GM12872 (cell line): ENCODE results near the gene CCR4.

Experiments used
- TF ChIP-seq, protein P1 (sequence below): IDR thresholded peaks from 3 replicates; pipeline ENCODE4 v1.5.1; 2011; ENCODE audit warnings: low read depth, mild to moderate bottlenecking, low read length, moderate library complexity; ENCODE audit not compliant: insufficient read depth

CCR4 gene

DNA sequence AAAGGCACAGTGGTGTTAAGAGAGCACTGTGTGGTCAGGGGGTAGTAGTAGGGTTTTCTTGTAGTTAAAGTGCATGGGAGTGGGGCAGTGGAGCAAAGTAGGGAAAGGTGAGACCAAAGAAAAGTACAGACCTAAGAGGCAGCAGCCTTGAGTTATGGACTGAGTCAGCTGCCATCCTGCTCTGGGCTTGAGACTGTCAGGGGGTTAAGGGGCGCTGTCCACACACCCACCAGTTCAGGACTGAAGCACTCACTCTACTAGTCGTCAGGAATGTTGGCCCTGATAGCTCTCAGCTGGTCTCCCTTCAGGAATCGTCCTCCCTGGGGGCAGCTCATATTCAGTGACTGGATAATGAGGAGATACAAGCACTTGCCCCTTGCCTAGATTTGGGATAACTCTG is 7.9 kb downstream of the CCR4 start:
- TF ChIP-seq, protein P1, sequence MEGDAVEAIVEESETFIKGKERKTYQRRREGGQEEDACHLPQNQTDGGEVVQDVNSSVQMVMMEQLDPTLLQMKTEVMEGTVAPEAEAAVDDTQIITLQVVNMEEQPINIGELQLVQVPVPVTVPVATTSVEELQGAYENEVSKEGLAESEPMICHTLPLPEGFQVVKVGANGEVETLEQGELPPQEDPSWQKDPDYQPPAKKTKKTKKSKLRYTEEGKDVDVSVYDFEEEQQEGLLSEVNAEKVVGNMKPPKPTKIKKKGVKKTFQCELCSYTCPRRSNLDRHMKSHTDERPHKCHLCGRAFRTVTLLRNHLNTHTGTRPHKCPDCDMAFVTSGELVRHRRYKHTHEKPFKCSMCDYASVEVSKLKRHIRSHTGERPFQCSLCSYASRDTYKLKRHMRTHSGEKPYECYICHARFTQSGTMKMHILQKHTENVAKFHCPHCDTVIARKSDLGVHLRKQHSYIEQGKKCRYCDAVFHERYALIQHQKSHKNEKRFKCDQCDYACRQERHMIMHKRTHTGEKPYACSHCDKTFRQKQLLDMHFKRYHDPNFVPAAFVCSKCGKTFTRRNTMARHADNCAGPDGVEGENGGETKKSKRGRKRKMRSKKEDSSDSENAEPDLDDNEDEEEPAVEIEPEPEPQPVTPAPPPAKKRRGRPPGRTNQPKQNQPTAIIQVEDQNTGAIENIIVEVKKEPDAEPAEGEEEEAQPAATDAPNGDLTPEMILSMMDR = no peak

DNA sequence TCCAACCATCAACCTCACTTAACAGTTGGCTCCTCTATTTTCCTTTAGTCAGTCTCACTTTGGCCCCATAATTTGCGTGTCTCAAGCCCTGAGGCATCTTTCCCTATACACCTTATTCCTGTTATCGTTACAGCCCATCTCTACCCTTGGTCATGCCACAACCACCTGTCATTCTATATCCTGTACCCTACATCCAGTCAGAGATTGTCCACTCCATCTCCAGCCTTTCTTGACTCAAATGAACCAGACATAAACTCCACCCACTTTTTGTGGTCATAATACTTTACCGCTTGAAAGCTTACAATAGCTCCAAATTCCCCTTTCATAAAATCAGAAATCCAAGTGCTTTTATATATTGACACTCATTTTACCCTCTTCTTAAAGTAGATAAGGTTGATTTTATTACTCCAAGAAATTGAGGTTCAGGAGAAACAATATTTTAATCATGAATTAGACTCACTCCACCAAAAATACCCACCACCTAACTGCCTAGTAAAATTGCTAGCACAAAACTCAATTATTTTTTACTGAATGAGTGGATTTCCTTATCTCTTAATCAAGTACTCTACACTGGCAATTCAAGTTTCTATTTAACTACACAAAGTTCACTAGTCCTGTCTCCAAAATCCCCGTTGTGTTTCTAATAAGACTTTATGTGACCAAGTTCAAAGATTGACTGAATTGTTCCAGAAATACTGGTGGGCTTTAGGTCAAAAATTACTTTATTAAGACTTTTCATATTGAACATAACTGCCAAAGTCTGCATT is 9.1 kb downstream of the CCR4 start:
- TF ChIP-seq, protein P1 = no peak

DNA sequence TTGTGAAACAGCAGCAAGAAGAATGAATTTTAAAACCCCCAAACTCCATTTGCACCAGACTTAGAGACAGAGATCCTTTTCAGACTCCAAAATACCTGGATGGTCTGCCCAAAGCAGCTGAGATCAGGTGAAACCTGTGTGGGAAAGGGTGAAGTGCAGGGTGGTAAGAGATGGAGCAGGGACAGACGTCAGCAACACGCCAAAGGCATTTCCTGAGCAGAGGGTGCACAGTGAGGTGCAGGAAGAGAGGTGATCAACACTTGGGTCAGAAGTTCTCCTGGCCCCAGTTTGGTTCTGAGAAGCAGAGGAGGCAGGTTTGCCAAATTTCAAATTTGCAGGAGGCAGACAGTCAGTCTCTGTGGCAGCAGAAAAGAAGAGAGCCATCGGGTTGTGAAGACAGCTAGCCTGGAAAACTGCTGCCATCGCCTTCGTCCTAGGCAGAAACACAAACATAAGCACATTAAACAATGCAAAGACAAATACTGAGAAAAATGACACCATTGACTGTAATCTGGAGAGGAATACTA is 9.8 kb downstream of the CCR4 start:
- TF ChIP-seq, protein P1 = no peak

DNA sequence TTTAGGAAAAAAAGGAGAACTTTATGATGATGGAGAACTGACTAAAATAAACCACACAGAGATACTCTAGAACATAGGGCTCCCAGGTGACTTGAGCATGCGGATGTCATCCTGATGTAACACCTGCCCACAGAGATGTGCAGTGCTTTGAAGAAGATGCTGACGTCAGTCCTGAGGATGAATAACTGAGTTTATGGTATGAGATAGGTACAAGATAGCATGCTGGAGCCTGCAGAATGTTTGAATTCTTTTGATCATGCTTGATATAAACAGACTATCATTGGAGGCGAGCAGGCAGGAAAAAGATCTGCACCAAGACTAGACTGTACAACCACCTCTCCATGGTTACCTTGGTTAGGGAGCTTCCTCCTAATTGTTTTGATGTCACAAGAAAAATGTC is 12.4 kb downstream of the CCR4 start:
- TF ChIP-seq, protein P1 = no peak

DNA sequence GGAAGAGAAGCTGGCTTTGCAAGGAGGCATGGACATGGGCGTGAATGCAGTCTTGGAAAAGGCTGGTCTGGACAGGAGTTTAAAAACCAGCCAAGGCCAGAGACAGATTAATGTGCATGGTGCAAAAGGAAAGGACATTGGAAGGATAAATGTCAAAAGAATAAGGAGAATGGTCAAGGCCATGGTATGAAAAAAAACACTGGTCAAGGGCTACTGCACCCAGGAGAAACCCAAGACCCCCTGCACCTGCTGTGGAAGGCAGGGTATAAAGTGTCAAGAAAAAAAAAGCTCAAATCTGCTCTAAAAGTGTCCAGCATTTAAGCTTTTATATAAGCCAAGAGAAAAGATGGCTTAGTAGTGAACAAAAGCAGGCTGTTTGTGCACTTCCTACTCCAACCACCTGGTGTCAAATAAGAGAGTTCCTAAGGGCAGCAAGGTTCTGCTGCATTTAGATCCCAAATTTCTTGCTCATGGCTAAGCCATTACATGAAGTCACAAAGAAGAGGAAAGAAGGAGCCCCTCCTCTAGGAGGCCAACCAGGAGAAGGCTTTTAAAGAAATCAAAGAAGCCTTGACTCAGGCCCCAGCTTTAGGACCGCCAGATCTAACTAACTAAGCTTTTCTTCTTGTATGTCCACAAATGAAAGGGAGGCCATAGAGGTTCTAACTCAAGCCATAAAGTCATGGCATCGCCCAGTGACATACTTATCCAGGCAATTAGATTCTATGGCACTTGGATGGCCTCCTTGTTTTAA is 16.9 kb downstream of the CCR4 start:
- TF ChIP-seq, protein P1 = no peak

DNA sequence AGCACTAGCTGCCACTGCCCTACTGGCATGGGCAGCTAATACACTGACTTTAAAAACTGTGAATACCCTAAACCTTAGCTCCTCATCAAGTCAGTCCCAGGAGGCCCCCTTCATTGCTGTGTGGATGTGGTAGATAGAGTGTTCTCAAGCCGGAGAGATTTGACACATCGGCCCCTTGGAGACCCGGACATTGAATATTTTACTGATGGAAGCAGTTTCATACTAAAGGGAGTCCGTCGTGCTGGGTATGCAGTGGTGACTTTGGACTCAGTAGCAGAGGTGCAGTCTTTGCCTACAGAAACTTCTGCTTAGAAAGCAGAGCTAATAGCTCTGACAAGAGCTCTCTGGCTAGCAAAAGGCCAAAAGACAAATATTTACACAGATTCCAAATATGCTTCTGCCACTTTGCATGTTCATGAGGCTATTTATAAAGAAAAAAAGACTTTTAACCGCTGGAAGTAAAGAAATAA is 17.5 kb downstream of the CCR4 start:
- TF ChIP-seq, protein P1 = no peak

DNA sequence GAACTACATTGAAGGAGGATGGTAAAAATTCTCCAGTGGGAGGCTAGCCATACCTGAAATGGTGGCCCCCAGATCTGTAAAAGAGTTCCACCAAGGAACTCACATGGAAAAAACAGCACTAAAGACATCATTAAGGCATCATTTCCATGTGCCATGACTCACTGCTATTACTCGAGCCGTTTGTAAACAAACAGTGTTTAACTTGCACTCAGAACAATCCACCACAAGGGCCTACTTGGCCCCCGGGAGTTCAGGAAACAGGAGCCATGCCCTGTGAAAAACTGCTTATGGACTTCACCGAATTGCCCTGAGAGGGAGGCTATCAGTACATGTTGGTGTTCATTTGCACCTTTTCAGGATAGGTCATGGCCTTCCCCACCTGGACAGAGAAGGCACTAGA is 18.2 kb downstream of the CCR4 start:
- TF ChIP-seq, protein P1 = no peak
